ENCODE measurements around the gene MED15.

GRCh38 chr22:20465759-20466077 is 41.7 kb upstream of the MED15 start:
- TF ChIP-seq CTCF (conservative IDR thresholded peaks at IDR 0.05) (no peak), EZH2 (IDR thresholded peaks at IDR 0.05; ENCODE audit: low read depth) (no peak)

Data from PC-9 (cell line).